OCI-LY7 (cell line): ENCODE measurements around the gene ZNFX1.

Source experiments
- CTCF ChIP-seq: fragments of 200-600 bp; sonication (generic); conservative IDR thresholded peaks from 2 replicates; pipeline ENCODE4 v1.5.1; 2014; ENCODE audit warnings: mild to moderate bottlenecking, antibody characterized with exemption, low read length, moderate library complexity, mixed read lengths
- EZH2phosphoT487 ChIP-seq: fragments of 200-600 bp; sonication (generic); IDR thresholded peaks from 2 replicates; pipeline ENCODE4 v1.6.1; 2018; ENCODE audit warnings: low read depth, borderline replicate concordance, mild to moderate bottlenecking, mixed run types, antibody characterized with exemption, low read length, moderate library complexity, mixed read lengths

- no peak for TF ChIP-seq CTCF
- TF ChIP-seq EZH2phosphoT487, result no peak
These were observed 25.1 kb downstream of the ZNFX1 start for GRCh38 chr20:49252556-49253350.
